HPDE6-E6E7 (cell line): ENCODE measurements around the gene KANK2.

Experiments
- DNase-seq: peaks from one replicate; pipeline ENCODE4 v3.0.0; 2011; ENCODE audit warnings: missing footprints; ENCODE audit errors: extremely low spot score

KANK2 gene

GRCh38 chr19:11197291-11198174 lies at the start of gene KANK2:
Gene KANK2 (minus strand): TSS chr19:11197545. CDS start chr19:11194511, 3,034 bp downstream.
- peak; percentile 93 for DNase-seq

GRCh38 chr19:11246941-11247340 lies 49.6 kb upstream of the KANK2 start:
- DNase-seq = no peak

GRCh38 chr19:11244846-11245589 lies 47.7 kb upstream of the KANK2 start:
- no peak for DNase-seq

- no peak for DNase-seq
Measured at GRCh38 chr19:11243798-11244169, 46.4 kb upstream of the KANK2 start.

- peak; percentile 67 for DNase-seq
Measured at GRCh38 chr19:11242864-11243797, 45.8 kb upstream of the KANK2 start.

GRCh38 chr19:11242025-11242424 lies 44.7 kb upstream of the KANK2 start:
- DNase-seq = no peak

GRCh38 chr19:11240008-11240444 lies 42.7 kb upstream of the KANK2 start:
- no peak for DNase-seq

- no peak for DNase-seq
Measured at GRCh38 chr19:11239377-11240000, 42.1 kb upstream of the KANK2 start, which contains the start of gene ANGPTL8. Gene ANGPTL8 (plus strand): TSS chr19:11239619. CDS start chr19:11239638, 19 bp downstream.

- DNase-seq = no peak
Measured at GRCh38 chr19:11238781-11239376, 41.5 kb upstream of the KANK2 start.

- no peak for DNase-seq
Measured at GRCh38 chr19:11238041-11238440, 40.7 kb upstream of the KANK2 start.

GRCh38 chr19:11237321-11237720 lies 40.0 kb upstream of the KANK2 start:
- no peak for DNase-seq

- no peak for DNase-seq
Measured at GRCh38 chr19:11236324-11237301, 39.3 kb upstream of the KANK2 start.

GRCh38 chr19:11234486-11235075 lies 37.2 kb upstream of the KANK2 start:
- no peak for DNase-seq

GRCh38 chr19:11233073-11233472 lies 35.7 kb upstream of the KANK2 start:
- DNase-seq = no peak

- DNase-seq = no peak
Measured at GRCh38 chr19:11232555-11232954, 35.2 kb upstream of the KANK2 start.

- DNase-seq = no peak
Measured at GRCh38 chr19:11230621-11231386, 33.5 kb upstream of the KANK2 start.

GRCh38 chr19:11227195-11227886 lies 30.0 kb upstream of the KANK2 start:
- DNase-seq = no peak

GRCh38 chr19:11226716-11227166 lies 29.4 kb upstream of the KANK2 start:
- no peak for DNase-seq
